Small intestine (tissue), 7 donors: ENCODE data around the gene UGDH. TPM values are rescaled to one million over a fixed set of nuclear protein-coding genes. Genes with fewer than 3 reads are reported as not detected.

ENCODE experiments used
- DNase-seq, 2 donors: peaks; one replicate each; pipeline versions ENCODE4 v3.0.0 to v3.0.0-alpha.2; 2013
- FAIRE-seq: peaks from 2 replicates; lab custom pipeline; 2012; peaks lifted over from hg19 to GRCh38; lab: Jason Lieb, UNC
- H3K27ac ChIP-seq, 3 donors: one replicate each; pipeline ENCODE4 v1.5.1; 2013; ENCODE audit warnings: low read length in 2 of 3, mild to moderate bottlenecking in 2 of 3, control low read depth in 1 of 3, inconsistent platforms in 1 of 3, low read depth in 1 of 3, moderate library complexity in 1 of 3
- H3K27me3 ChIP-seq, 3 donors: one replicate each; pipeline ENCODE4 v1.6.1; 2013; ENCODE audit warnings: low read length in 3 of 3, inconsistent platforms in 1 of 3; ENCODE audit not compliant: control insufficient read depth in 3 of 3, insufficient read depth in 3 of 3
- H3K36me3 ChIP-seq, 3 donors: one replicate each; pipeline ENCODE4 v1.6.1; 2013; ENCODE audit warnings: low read length in 3 of 3, inconsistent platforms in 1 of 3, low read depth in 1 of 3, mild to moderate bottlenecking in 1 of 3, moderate library complexity in 1 of 3; ENCODE audit not compliant: control insufficient read depth in 3 of 3, insufficient read depth in 2 of 3
- H3K4me1 ChIP-seq, 3 donors: one replicate each; pipeline ENCODE4 v1.6.1; 2013; ENCODE audit warnings: low read length in 2 of 3, inconsistent platforms in 1 of 3, low read depth in 1 of 3, mild to moderate bottlenecking in 1 of 3, moderate library complexity in 1 of 3; ENCODE audit not compliant: control insufficient read depth in 3 of 3, insufficient read depth in 2 of 3
- H3K4me3 ChIP-seq, 3 donors: one replicate each; pipeline ENCODE4 v1.5.1; 2013; ENCODE audit warnings: low read length in 3 of 3, control low read depth in 1 of 3, inconsistent platforms in 1 of 3, low read depth in 1 of 3, mild to moderate bottlenecking in 1 of 3, moderate library complexity in 1 of 3
- H3K9me3 ChIP-seq, 2 donors: one replicate each; pipeline ENCODE4 v1.6.1; 2013; ENCODE audit warnings: low read depth in 1 of 2, low read length in 1 of 2; ENCODE audit not compliant: control insufficient read depth in 2 of 2, insufficient read depth in 1 of 2
- WGBS, 3 donors: extraction: QIAGEN DNeasy Blood & Tissue Kit; methylation state at CpG; one replicate each; pipeline ENCODE4 v1.1.7; 2013; 5-methylcytosine and 5-hydroxymethylcytosine counted together
- polyA plus RNA-seq, 4 donors: library from polyadenylated mRNA; stranded (reverse) in 3 of 4; unstranded in 1 of 4; fragments of 200-250 nt in 3 of 4; fragments of 120-200 nt in 1 of 4; gene quantifications; one replicate each; pipeline versions ENCODE4 v1.2.1 to v1.2.3, GENCODE V29; 2013
- donor health status: healthy with polysubstance abuse.
- donor health status: control.
- donor health status: control.
- donor health status: Bipolar disorder and iron deficiency.
- donor health status: healthy.

UGDH gene
- polyA plus RNA-seq, 4 donors: 20.8 to 72.8 (median 38.3) TPM

DNA sequence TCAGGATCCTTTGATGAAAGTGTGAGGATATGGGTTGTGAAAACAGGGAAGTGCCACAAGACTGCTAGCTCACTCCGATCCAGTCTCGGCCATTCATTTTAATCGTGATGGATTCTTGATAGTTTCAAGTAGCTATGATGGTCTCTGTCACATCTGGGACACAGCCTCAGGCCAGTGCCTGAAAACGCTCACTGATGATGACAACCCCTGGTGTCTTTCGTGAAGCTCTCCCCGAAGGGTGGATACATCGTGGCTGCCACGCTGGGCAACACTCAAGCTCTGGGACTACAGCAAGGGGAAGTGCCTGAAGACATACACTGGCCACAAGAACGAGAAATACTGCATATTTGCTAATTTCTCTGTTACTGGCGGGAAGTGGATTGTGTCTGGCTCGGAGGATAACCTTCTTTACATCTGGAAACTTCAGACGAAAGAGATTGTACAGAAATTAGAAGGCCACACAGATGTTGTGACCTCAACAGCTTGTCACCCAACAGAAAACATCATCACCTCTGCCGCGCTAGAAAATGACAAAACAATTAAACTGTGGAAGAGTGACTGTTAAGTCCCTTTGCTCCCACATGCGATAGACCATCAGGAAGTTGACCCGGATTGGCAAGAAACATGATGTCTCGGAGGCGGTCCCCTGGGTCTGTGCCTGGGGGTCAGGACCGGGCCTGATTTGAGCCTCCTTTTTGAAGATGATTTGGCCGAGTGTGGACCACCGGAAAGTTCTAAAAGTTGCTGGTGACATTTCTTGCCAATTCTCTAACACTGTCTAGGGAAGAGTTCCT, 46.1 kb downstream of the UGDH start:
- Histone ChIP-seq H3K4me3 (no peak overlapping the region), H3K9me3 (peaks cover 0 to 21% of the 10 kb centered on the region in 2 donors), H3K36me3 (peaks cover 0 to 7% (median 0%) of the 10 kb centered on the region in 3 donors), H3K27me3 (no peaks in the 10 kb centered on the region), H3K27ac (no peak overlapping the region), H3K4me1 (no peaks in the 10 kb centered on the region)
- FAIRE-seq (no peak), DNase-seq (no peak)
- 89 to 91% (median 89%) methylated on average over 21 of the region's 21 CpGs for WGBS, 3 donors

- Histone ChIP-seq H3K36me3 (peaks cover 0 to 11% (median 0%) of the 10 kb centered on the region in 3 donors), H3K4me1 (no peaks in the 10 kb centered on the region), H3K4me3 (no peak overlapping the region), H3K9me3 (peaks cover 0 to 17% of the 10 kb centered on the region in 2 donors), H3K27me3 (no peaks in the 10 kb centered on the region), H3K27ac (no peak overlapping the region)
- no peak for DNase-seq
- FAIRE-seq: no peak
- WGBS, 3 donors: 97 to 100% (median 98%) methylated on average over 27 of the region's 27 CpGs
Observed at GRCh38 chr4:39480251-39480650, 47.0 kb downstream of the UGDH start.

DNA sequence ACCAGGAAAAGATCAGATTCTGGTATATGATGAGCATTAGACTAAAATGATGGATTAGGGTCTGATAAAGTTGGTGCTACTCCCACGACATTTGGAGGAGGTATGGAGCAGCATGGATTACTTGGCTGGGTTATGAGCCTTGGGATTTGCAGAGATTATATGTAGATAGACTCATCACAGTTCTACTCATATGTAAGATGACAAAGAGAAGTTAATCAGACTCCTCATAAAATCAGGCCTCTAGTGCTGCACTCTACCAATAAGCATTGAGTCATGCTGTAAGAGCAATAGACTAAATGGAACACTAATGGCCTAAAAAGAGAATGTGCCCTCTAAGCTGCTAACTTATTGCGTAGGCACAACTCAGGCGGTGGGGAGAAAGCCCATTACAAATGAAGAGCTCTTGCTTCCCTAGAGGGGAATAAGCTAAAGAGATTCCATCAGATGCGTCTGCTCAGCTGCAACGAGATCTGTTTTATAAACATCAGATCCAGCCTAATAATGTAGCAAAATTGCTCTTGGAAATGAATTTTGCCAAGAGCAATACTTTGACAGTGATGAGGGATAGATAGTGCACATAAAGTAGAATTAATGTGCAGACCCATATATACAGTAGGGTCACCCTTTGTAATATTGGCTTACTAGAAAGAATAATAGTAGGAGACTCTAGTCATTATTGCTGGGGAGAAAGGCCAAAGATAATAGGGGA, 50.9 kb downstream of the UGDH start:
- no peak overlapping the region for H3K27ac ChIP-seq
- H3K27me3 ChIP-seq: no peaks in the 10 kb centered on the region
- DNase-seq (no peak), FAIRE-seq (no peak)
- no peaks in the 10 kb centered on the region for H3K4me1 ChIP-seq
- no peaks in the 10 kb centered on the region for H3K9me3 ChIP-seq
- H3K4me3 ChIP-seq: no peak overlapping the region
- peaks cover 0 to 27% (median 7%) of the 10 kb centered on the region in 3 donors for H3K36me3 ChIP-seq
- 73 to 90% (median 82%) methylated on average over 5 of the region's 5 CpGs for WGBS, 3 donors

DNA sequence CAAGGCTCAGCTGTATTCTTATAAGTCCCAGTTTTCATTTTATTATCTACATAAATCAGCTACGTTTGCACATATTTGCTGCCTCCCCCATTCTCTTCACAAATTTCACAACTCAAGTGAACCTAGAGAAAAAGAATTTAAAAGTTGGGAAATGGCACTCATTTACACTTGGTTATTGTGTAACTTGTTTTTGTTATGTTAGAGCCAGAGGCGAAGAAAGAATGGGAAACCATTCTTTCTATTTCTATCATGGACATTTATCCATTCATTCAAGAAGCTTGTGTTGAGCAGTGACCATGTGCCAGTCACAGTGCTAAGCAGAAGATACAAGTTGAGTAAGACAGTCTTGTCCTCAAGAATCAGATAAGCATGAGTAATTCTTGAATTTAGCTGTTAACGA, 54.8 kb downstream of the UGDH start:
- DNase-seq (no peak), FAIRE-seq (no peak)
- peaks cover 0 to 28% (median 7%) of the 10 kb centered on the region in 3 donors for H3K36me3 ChIP-seq
- H3K4me3 ChIP-seq: no peak overlapping the region
- H3K9me3 ChIP-seq: no peaks in the 10 kb centered on the region
- H3K4me1 ChIP-seq: peaks cover 0 to 11% (median 0%) of the 10 kb centered on the region in 3 donors
- H3K27me3 ChIP-seq: no peaks in the 10 kb centered on the region
- 92 to 94% (median 93%) methylated on average over 3 of the region's 3 CpGs for WGBS, 3 donors
- H3K27ac ChIP-seq: no peak overlapping the region

GRCh38 chr4:39470402-39470801, 56.8 kb downstream of the UGDH start:
- WGBS, 3 donors: 45 to 79% (median 48%) methylated on average over 1 of the region's 1 CpG
- H3K27ac ChIP-seq: no peak overlapping the region
- H3K36me3 ChIP-seq: peaks cover 0 to 30% (median 7%) of the 10 kb centered on the region in 3 donors
- no peak overlapping the region for H3K4me3 ChIP-seq
- peak; percentile 53 to 67 for DNase-seq
- no peaks in the 10 kb centered on the region for H3K27me3 ChIP-seq
- peaks cover 0 to 13% (median 0%) of the 10 kb centered on the region in 3 donors for H3K4me1 ChIP-seq
- no peaks in the 10 kb centered on the region for H3K9me3 ChIP-seq
- FAIRE-seq: no peak

DNA sequence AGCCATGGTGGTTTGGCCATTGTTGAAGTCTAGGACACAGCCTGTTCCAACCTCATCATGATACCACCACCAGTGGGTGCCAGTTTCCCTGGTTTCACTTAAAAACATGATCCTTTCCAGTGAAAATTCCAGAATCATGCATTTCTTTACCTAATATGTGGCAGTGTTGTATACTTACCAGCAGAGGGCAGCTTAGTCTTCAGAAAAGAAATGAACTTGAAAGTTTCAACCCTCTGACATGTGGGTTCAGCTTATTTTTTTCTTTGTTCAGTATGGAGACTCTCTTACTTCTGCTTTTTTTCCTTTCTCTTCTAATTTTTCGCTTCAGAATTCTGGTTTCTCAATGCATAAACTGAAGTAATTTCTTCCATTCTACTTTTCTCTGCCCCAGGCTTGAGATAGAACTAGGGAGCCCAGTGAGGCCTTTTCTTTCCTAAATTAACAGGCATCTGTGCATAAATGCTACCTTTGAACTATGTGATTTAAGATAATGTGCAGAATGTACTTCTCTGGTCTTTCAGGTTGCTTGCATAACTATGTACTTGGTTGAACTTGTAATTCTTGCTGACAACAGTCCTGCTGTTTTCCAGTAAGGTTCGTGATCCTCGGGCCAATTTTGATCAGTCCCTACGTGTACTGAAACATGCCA, 57.7 kb downstream of the UGDH start:
- H3K9me3 ChIP-seq: no peaks in the 10 kb centered on the region
- H3K4me3 ChIP-seq: no peak overlapping the region
- peaks cover 3 to 26% (median 7%) of the 10 kb centered on the region in 3 donors for H3K36me3 ChIP-seq
- peaks cover 0 to 13% (median 0%) of the 10 kb centered on the region in 3 donors for H3K4me1 ChIP-seq
- no peaks in the 10 kb centered on the region for H3K27me3 ChIP-seq
- DNase-seq (peak; percentile 70 to 78), FAIRE-seq (no peak)
- 44 to 55% (median 48%) methylated on average over 4 of the region's 4 CpGs for WGBS, 3 donors
- H3K27ac ChIP-seq: peak overlapping the region in 2 of 3 donors; percentile 11 to 65

GRCh38 chr4:39467464-39467863, 59.8 kb downstream of the UGDH start:
- Histone ChIP-seq H3K4me3 (no peak overlapping the region), H3K27ac (no peak overlapping the region)

DNA sequence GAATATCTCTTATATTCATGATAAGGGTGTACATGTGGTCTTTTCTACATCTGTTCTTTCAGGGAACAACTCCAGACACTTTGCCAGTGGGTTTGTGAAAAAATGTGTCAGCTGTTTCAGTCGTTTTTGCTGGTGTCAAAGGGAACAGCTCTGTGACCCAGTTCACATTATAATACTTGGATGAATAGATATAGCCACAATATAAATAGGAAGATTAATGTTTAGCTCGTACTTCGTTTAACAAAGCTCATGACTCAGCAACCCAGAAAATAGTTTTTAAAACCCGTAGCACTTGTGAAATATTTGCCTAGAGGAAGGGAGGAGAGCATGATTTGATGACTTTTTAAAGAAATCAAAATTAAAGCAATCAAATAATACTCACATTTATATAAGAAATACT, 60.5 kb downstream of the UGDH start:
- H3K36me3 ChIP-seq: peaks cover 1 to 35% (median 6%) of the 10 kb centered on the region in 3 donors
- peak overlapping the region in 1 of 3 donors; percentile 22 for H3K27ac ChIP-seq
- DNase-seq: peak; percentile 28 to 48
- H3K27me3 ChIP-seq: no peaks in the 10 kb centered on the region
- FAIRE-seq: no peak
- no peak overlapping the region for H3K4me3 ChIP-seq
- no peaks in the 10 kb centered on the region for H3K9me3 ChIP-seq
- 18 to 48% (median 28%) methylated on average over 4 of the region's 4 CpGs for WGBS, 3 donors
- peaks cover 0 to 13% (median 0%) of the 10 kb centered on the region in 3 donors for H3K4me1 ChIP-seq

More at GRCh38 chr4:39467464-39467863, 59.8 kb downstream of the UGDH start:
- H3K4me1 ChIP-seq: peaks cover 0 to 13% (median 0%) of the 10 kb centered on the region in 3 donors
- no peaks in the 10 kb centered on the region for H3K27me3 ChIP-seq
- FAIRE-seq: no peak
- no peak for DNase-seq
- no peaks in the 10 kb centered on the region for H3K9me3 ChIP-seq
- WGBS, 3 donors: 85 to 90% (median 87%) methylated on average over 4 of the region's 4 CpGs
- H3K36me3 ChIP-seq: peaks cover 5 to 34% (median 6%) of the 10 kb centered on the region in 3 donors
